HG03442 (cell line): ENCODE results near the gene DNAJC5.

Source experiments
- ATAC-seq: cut with Tn5 transposase; IDR thresholded peaks from one replicate; pipeline ENCODE4 v1.9.1; 2021; ENCODE audit warnings: mild to moderate bottlenecking, moderate library complexity; ENCODE audit not compliant: unreplicated experiment

Gene DNAJC5

GRCh38 chr20:63883201-63883593 is 11.7 kb upstream of the DNAJC5 start:
- no peak for ATAC-seq

- no peak for ATAC-seq
Observed at GRCh38 chr20:63884506-63885263, 10.2 kb upstream of the DNAJC5 start.

DNA sequence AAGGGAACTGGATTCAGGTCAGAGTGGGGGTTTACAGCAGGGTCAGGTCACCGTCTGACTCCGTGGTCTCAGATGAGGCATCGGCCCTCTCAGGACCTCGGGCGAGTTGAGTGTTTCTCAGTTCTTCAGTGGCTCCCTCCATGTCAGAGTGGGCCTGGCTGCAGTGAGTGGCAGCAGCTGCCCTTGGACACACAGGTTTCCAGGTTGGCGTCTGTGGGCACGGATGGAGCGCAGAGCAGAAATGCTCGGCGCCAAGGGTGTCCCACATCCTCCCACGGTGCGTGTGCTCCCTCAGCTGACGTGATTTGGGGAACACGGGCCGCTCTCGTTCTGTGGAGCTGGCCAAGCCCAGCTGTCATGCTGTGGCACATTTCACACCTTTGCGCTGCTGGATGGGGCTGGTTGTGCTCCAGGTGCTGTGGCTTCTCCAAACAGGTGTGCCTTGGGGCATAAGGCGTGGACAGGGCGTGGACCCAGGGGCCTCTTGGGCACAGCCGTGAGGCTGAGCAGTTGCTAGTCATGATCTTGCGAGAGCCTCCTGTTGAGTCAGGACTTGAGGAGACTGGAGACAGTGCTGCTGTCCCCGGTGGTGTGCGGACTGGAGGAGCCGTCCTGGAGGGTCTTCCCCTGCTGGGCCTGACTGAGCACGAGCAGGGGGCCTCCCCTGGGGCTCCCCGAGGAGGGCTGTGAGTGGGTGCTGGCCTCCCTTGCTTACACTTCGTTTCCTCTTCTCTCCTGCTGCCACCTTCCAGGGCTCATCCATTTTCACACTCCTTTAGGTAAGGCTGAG is 9.5 kb upstream of the DNAJC5 start:
- no peak for ATAC-seq

DNA sequence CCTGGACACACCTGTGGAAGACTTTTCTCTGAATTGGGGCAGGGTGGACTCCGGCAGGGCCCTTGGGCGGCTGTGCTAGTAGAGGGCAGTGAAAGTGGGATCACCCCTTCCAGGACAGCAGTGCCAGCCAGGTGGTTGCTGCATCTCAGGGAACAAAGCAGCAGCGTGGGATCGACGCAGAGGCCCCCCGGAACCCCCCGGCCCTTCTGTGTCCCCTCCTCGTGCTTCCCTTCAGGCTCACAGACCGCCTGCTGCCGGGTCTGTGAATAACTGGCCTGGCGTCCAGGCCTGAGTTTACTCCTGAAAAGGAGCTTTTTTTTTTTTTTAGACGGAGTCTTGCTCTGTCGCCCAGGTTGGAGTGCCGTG is 8.9 kb upstream of the DNAJC5 start:
- ATAC-seq = no peak

DNA sequence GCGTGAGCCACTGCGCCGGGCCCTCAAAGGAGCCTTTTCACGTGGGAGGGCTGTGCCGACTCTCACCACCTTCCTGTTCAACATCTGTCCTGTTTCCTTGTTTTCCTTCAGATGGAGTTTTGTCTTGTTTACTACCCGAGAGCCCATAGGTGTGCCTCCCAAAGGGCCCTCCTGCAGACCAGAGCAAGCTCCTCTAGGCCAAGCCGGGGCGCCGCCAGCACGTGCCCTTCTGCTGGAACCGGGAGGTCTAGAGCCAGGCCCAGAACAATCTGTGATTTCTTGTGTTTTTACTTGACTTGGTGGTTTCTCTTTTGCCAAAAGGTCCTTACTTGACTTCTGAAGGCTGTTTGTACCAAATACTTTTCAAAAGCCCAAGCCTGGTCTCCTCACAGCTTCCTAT is 8.0 kb upstream of the DNAJC5 start:
- no peak for ATAC-seq

- ATAC-seq = no peak
Observed at GRCh38 chr20:63889241-63890200, 5.4 kb upstream of the DNAJC5 start.

- no peak for ATAC-seq
Observed at GRCh38 chr20:63890201-63890576, 4.7 kb upstream of the DNAJC5 start.

- ATAC-seq = no peak
Observed at GRCh38 chr20:63890616-63891015, 4.3 kb upstream of the DNAJC5 start.

DNA sequence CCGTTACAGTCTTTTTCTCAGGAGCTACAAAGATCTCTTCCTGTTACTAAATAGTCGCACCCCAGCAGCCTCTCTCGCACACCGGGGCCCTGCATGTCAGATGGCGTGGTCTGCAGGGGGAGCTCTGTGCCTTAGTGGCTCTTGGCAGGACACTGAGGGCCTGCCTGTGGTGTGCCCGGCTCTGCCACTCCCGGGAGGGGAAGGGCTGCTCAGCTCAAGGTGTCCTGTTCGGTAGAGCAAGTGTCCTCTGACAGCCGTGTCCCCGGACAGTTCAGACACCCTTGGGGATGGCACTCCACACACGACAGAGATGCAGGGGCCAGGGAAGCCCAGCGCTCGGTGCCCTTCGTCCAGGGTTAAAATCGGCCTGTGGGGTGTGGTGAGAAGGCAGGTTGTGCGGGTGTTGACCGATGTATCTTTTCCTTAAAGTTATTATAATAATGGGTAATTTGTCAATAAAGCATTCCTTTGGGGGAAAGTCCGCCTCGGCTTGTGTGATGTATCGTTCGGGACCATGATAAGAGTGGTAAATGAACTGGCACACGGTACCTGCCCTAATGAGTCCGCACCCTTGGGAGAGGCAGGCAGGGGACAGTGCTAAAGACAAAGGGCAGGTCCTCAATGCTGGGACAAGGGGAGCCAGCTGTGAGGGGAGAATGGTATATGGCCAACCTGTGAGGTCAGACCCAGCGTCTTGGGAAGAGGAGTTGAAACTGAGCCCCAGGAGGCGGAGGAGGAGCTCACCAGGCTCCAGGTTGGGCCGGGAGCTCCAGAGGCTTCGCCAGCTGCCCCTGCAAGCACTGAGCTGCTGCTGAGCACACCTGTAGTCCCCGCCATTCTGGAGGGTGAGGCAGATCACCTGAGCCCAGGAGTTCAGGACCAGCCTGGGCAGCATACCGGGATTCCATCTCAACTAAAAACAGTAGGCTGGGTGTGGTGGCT is 3.6 kb upstream of the DNAJC5 start:
- no peak for ATAC-seq

- ATAC-seq = no peak
Observed at GRCh38 chr20:63892402-63892801, 2.5 kb upstream of the DNAJC5 start.

- ATAC-seq = no peak
Observed at GRCh38 chr20:63893999-63894357, 948 bp upstream of the DNAJC5 start.

GRCh38 chr20:63895202-63895951 is 451 bp downstream of the DNAJC5 start:
- peak; percentile 23 for ATAC-seq

- no peak for ATAC-seq
Observed at GRCh38 chr20:63895952-63896263, 982 bp downstream of the DNAJC5 start.

- no peak for ATAC-seq
Observed at GRCh38 chr20:63896264-63897105, 1.6 kb downstream of the DNAJC5 start.

- ATAC-seq = no peak
Observed at GRCh38 chr20:63897978-63898561, 3.1 kb downstream of the DNAJC5 start.

- ATAC-seq = no peak
Observed at GRCh38 chr20:63898882-63899558, 4.1 kb downstream of the DNAJC5 start.

DNA sequence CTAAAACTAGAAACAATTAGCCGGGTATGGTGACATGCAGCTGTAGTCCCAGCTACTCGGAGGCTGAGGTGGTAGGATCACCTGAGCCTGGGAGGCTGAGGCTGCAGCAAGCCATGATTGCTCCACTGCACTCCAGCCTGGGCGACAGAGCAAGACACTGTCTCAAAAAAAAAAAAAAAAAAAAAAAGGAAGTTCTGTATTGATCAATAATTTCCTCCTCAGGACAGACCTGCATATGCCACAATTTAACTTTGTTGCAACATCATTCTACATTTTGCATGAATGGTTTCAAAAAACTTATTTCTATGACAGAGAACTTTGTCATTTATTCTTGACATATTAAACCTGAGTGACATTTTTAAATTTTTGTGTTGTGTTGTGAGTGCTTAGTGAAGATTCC is 5.5 kb downstream of the DNAJC5 start:
- no peak for ATAC-seq
